Duodenal mucosa (tissue), 2 donors: ENCODE results near the gene LRP11.

Experiments used
- H3K27ac ChIP-seq: one replicate; pipeline ENCODE4 v1.7.0; 2013; ENCODE audit warnings: low read depth, low read length
- H3K27me3 ChIP-seq, 2 donors: one replicate each; pipeline ENCODE4 v1.7.0; 2013; ENCODE audit warnings: low read length in 2 of 2, control low read depth in 1 of 2; ENCODE audit not compliant: insufficient read depth in 2 of 2, control insufficient read depth in 1 of 2
- H3K36me3 ChIP-seq, 2 donors: one replicate each; pipeline ENCODE4 v1.7.0; 2013; ENCODE audit warnings: low read length in 2 of 2, control low read depth in 1 of 2; ENCODE audit not compliant: insufficient read depth in 2 of 2, control insufficient read depth in 1 of 2
- H3K4me1 ChIP-seq, 2 donors: one replicate each; pipeline ENCODE4 v1.7.0; 2013; ENCODE audit warnings: low read length in 2 of 2, control low read depth in 1 of 2; ENCODE audit not compliant: insufficient read depth in 2 of 2, control insufficient read depth in 1 of 2
- H3K4me3 ChIP-seq, 2 donors: one replicate each; pipeline ENCODE4 v1.7.0; 2013; ENCODE audit warnings: low read length in 2 of 2, low read depth in 1 of 2
- H3K9ac ChIP-seq, 2 donors: one replicate each; pipeline ENCODE4 v1.7.0; 2013; ENCODE audit warnings: low read length in 2 of 2, low read depth in 1 of 2
- H3K9me3 ChIP-seq, 2 donors: one replicate each; pipeline ENCODE4 v1.7.0; 2013; ENCODE audit warnings: low read length in 2 of 2, control low read depth in 1 of 2; ENCODE audit not compliant: control insufficient read depth in 1 of 2

LRP11 gene

GRCh38 chr6:149888093-149888492 lies 23.9 kb upstream of the LRP11 start:
- H3K9ac ChIP-seq = no peak overlapping the region
- H3K27ac ChIP-seq = no peak overlapping the region
- H3K27me3 ChIP-seq = no peaks in the 10 kb centered on the region
- no peaks in the 10 kb centered on the region for H3K36me3 ChIP-seq
- H3K4me3 ChIP-seq = no peak overlapping the region
- H3K4me1 ChIP-seq = peaks cover 0 to 7% of the 10 kb centered on the region in 2 donors
- no peaks in the 10 kb centered on the region for H3K9me3 ChIP-seq

- peaks cover 0 to 7% of the 10 kb centered on the region in 2 donors for H3K4me1 ChIP-seq
- no peaks in the 10 kb centered on the region for H3K36me3 ChIP-seq
- H3K27me3 ChIP-seq = no peaks in the 10 kb centered on the region
- H3K9me3 ChIP-seq = no peaks in the 10 kb centered on the region
- no peak overlapping the region for H3K9ac ChIP-seq
- no peak overlapping the region for H3K27ac ChIP-seq
- no peak overlapping the region for H3K4me3 ChIP-seq
Observed at GRCh38 chr6:149887343-149887742, 23.2 kb upstream of the LRP11 start.

- H3K4me3 ChIP-seq = no peak overlapping the region
- H3K4me1 ChIP-seq = peaks cover 0 to 7% of the 10 kb centered on the region in 2 donors
- H3K27ac ChIP-seq = no peak overlapping the region
- no peaks in the 10 kb centered on the region for H3K27me3 ChIP-seq
- H3K36me3 ChIP-seq = no peaks in the 10 kb centered on the region
- no peaks in the 10 kb centered on the region for H3K9me3 ChIP-seq
- no peak overlapping the region for H3K9ac ChIP-seq
Observed at GRCh38 chr6:149885888-149886287, 21.7 kb upstream of the LRP11 start.

DNA sequence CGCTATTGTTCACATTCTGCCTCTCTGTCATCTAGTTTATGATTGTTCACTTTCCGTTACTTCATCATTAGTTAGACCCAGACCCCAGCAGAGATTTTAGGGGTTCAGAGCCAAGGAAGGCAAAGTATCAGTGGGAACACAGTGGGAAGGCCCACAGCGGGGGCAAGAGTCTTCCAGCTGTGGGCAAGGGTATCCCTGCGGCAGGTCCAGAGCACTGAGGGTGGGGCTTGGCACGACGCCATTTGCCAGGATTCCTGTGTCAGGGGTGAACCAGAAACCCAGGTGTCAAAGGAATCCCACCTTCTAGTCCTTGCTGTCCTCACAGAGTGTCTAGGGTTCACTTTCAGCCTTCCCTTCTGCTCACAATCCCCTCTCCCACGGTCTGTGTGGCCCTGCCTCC lies 20.5 kb upstream of the LRP11 start:
- Histone ChIP-seq H3K36me3 (no peaks in the 10 kb centered on the region), H3K9ac (no peak overlapping the region), H3K4me1 (peaks cover 0 to 7% of the 10 kb centered on the region in 2 donors), H3K27ac (no peak overlapping the region), H3K9me3 (no peaks in the 10 kb centered on the region), H3K27me3 (peaks cover 0 to 4% of the 10 kb centered on the region in 2 donors), H3K4me3 (no peak overlapping the region)

DNA sequence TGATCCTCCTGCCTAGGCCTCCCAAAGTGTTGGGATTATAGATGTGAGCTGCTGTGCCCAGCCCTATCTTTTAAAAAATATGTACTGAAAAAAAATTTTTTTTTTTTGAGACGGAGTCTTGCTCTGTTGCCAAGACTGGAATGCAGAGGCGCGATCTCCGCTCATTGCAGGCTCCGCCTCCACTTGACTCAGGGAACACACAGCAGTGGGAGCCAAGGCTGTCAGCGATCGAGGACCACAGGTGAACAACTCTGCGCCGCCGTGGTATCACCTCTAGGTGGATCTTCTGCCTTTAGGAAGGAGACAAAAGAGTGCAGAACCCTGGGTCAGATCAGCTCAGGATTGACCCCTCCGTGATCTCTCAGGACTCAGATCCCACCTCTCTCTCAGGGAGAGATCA lies 20.1 kb upstream of the LRP11 start:
- Histone ChIP-seq H3K4me1 (peaks cover 0 to 7% of the 10 kb centered on the region in 2 donors), H3K9me3 (no peaks in the 10 kb centered on the region), H3K4me3 (no peak overlapping the region), H3K9ac (no peak overlapping the region), H3K27me3 (peaks cover 0 to 4% of the 10 kb centered on the region in 2 donors), H3K27ac (no peak overlapping the region), H3K36me3 (no peaks in the 10 kb centered on the region)

DNA sequence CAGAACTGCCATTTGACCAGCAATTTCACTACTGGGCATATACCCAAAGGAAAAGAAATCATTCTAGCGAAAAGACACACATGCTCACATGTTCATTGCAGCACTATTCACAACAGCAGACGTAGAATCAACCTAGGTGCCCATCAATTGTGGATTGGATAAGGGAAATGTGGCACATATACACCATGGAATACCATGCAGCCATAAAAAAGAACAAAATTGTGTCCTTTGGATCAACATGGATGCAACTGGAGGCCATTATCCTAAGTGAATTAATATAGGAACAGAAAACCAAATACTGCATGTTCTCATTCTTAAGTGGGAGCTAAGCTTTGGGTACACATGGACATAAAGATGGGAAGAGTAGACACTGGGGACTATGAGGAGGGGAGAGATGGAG lies 17.7 kb upstream of the LRP11 start:
- H3K9ac ChIP-seq = no peak overlapping the region
- H3K4me1 ChIP-seq = no peaks in the 10 kb centered on the region
- no peak overlapping the region for H3K4me3 ChIP-seq
- no peak overlapping the region for H3K27ac ChIP-seq
- H3K27me3 ChIP-seq = peaks cover 0 to 4% of the 10 kb centered on the region in 2 donors
- H3K36me3 ChIP-seq = no peaks in the 10 kb centered on the region
- H3K9me3 ChIP-seq = no peaks in the 10 kb centered on the region

DNA sequence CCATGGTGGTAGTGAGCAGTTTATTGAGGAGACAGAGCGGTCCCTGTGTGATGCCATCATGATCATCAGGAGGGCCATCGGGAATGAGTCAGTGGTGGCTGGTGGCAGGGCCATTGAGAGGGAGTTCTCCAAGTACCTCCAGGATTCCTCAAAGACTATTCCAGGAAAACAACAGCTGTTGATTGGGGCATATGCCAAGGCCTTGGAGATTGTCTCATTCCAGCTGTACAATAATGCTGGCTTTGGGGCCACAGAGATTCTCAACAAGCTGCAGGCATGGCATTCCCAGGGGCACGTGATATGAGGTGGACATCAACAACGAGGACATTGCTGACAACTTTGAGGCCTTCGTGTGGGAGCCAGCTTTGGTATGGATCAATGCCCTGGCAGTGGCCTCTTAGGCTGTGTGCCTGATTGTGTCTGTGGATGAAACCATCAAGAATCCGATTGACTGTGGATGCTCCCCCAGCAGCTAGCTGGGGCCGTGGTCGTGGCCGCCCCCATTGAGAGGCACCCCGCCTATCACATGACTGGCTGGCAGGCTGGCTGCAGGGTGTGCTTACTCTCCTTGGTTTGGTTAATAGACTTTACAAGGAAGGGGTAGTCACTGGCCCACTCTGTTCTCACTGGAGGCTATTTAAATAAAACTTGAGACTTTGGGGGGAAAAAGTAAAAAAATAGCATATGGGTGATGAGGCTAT lies 17.1 kb upstream of the LRP11 start:
- Histone ChIP-seq H3K4me1 (no peaks in the 10 kb centered on the region), H3K27me3 (peaks cover 0 to 8% of the 10 kb centered on the region in 2 donors), H3K9ac (no peak overlapping the region), H3K4me3 (no peak overlapping the region), H3K9me3 (no peaks in the 10 kb centered on the region), H3K36me3 (no peaks in the 10 kb centered on the region), H3K27ac (no peak overlapping the region)

DNA sequence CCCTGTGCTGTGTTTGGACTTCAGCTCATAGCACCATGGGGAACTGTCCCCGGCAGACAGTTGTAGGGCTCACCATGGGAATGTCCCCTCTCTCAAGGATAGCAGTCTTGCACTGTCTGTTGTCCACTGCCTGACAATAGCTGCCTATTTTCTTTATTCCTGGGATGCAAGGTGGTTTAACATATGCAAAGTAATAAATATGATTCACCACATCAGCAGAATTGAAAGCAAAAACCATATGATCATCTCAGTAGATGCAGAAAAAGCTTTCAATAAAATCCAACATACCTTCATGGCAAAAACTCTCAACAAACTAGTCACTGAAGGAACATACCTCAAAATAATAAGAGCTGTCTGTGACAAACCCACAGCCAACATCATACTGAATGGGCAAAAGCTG lies 13.5 kb upstream of the LRP11 start:
- Histone ChIP-seq H3K27me3 (peaks cover 0 to 9% of the 10 kb centered on the region in 2 donors), H3K27ac (no peak overlapping the region), H3K9me3 (no peaks in the 10 kb centered on the region), H3K9ac (no peak overlapping the region), H3K4me1 (no peaks in the 10 kb centered on the region), H3K4me3 (no peak overlapping the region), H3K36me3 (no peaks in the 10 kb centered on the region)

DNA sequence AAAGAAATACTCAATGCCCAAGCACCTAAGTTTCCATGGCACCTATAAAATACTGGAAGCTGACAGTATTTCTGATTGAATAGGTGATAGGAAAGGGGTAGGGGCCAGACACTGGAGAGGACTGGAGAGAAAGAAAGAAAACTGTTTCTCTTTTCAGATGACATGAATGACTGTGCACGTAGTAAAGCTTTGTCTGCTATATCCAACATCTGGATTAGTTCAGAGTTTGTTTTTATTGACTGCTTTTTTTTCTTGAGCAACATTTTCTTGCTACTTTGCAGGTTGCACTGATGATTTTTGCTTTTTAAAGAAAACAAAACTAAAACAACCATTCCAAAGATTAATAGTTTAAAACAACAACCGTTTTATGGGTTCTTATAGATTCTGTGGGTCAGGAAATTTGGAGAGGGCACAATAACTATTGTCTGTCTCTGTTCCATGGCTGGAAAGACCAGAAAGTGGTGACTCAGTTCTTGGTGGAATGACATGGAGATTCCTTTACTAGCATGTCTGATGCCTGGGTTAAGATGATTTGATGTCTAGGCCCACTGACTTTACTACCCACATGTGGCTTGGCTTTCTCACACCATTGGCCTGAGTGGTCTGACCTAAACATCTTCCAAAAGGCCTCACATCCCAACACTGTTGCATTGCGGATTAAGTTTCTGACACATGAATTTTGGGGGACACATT lies 12.2 kb upstream of the LRP11 start:
- Histone ChIP-seq H3K27ac (no peak overlapping the region), H3K36me3 (no peaks in the 10 kb centered on the region), H3K4me1 (no peaks in the 10 kb centered on the region), H3K4me3 (no peak overlapping the region), H3K27me3 (peaks cover 0 to 9% of the 10 kb centered on the region in 2 donors), H3K9me3 (peaks cover 0 to 4% of the 10 kb centered on the region in 2 donors), H3K9ac (no peak overlapping the region)

DNA sequence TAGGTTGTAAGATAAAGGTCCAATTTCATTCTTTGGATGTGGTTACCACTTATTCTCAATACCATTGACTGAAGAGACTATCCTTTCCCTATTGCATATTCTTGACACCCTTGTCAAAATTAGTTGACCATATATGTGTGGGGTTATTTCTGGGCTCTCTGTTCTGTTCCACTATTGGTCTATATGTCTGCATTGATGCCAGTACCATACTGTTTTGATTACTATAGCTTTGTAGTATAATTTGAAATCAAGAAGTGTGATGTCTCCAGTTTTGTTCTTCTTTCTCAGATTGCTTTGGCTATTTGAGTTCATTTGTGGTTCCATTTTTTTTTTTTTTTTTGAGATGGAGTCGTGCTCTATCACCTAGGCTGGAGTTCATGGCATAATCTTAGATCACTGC lies 8.1 kb upstream of the LRP11 start:
- no peaks in the 10 kb centered on the region for H3K4me1 ChIP-seq
- peaks cover 0 to 5% of the 10 kb centered on the region in 2 donors for H3K27me3 ChIP-seq
- H3K9me3 ChIP-seq = peaks cover 0 to 4% of the 10 kb centered on the region in 2 donors
- H3K4me3 ChIP-seq = no peak overlapping the region
- H3K27ac ChIP-seq = no peak overlapping the region
- no peak overlapping the region for H3K9ac ChIP-seq
- no peaks in the 10 kb centered on the region for H3K36me3 ChIP-seq
